HL-60 (cell line): ENCODE measurements around the gene NCDN.

ENCODE experiments used
- POLR2AphosphoS5 ChIP-seq: IDR thresholded peaks from 2 replicates; pipeline ENCODE4 v1.6.1; 2012; ENCODE audit warnings: low read depth
- TF ChIP-seq, protein P1 (sequence below): IDR thresholded peaks from one replicate; pipeline ENCODE4 v1.5.1; 2011; ENCODE audit warnings: low read length, control low read depth, inconsistent platforms; ENCODE audit not compliant: insufficient read depth

DNA sequence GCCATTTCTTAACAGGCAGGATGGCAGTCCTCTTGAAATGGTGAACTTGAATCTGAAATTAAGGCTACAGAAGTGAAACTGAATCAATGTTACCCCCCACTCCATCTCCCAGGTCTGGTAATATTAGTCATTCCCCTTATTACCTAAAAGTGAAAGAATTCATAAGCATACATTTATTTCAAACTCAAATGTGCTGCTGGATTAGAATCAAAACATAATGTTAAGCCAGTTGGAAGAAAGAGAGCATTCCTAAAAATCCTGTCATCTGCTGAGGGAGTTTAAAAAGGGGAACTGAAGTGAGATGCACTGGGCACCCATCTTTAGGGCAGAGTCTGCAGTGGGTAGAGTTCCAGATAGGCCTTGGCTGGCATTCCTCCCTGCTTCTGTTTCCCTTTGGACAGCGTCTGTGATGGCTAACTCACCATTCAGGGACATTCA, 17.8 kb upstream of the NCDN start:
- TF ChIP-seq, protein P1, sequence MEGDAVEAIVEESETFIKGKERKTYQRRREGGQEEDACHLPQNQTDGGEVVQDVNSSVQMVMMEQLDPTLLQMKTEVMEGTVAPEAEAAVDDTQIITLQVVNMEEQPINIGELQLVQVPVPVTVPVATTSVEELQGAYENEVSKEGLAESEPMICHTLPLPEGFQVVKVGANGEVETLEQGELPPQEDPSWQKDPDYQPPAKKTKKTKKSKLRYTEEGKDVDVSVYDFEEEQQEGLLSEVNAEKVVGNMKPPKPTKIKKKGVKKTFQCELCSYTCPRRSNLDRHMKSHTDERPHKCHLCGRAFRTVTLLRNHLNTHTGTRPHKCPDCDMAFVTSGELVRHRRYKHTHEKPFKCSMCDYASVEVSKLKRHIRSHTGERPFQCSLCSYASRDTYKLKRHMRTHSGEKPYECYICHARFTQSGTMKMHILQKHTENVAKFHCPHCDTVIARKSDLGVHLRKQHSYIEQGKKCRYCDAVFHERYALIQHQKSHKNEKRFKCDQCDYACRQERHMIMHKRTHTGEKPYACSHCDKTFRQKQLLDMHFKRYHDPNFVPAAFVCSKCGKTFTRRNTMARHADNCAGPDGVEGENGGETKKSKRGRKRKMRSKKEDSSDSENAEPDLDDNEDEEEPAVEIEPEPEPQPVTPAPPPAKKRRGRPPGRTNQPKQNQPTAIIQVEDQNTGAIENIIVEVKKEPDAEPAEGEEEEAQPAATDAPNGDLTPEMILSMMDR = no peak
- TF ChIP-seq POLR2AphosphoS5 = no peak
